Measurements from ENCODE around the gene DSPP.
"Not testable (repeated sequence)": the region's sequence is repeated elsewhere in the genome, so short reads cannot be mapped to it uniquely, and the experiment has no call there.

The DSPP gene

DNA sequence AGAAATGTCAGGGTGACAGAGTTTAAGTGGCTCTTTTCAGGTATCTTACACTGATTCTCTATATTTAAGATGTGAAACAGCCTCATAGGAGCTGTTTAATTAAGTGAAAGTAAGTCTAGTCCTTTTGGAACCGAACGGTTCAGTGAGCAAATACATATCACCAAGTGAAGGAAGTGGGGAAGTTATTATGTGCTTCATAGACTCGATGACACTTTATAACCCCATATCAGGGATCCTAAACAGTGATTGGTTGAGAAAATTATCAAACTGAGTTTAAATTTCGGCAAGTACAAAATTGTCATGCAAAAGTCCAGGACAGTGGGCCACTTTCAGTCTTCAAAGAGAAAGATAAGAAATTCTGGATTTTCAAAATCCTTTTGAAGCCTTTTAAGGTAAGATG is at the start of gene DSPP:
DSPP (plus strand) TSS at position 301 of the 400 bp plus-strand sequence. CDS start 2,380 bp downstream, outside the sequence.
- no peak for DNase-seq (ENCODE audit: low spot score)

DNA sequence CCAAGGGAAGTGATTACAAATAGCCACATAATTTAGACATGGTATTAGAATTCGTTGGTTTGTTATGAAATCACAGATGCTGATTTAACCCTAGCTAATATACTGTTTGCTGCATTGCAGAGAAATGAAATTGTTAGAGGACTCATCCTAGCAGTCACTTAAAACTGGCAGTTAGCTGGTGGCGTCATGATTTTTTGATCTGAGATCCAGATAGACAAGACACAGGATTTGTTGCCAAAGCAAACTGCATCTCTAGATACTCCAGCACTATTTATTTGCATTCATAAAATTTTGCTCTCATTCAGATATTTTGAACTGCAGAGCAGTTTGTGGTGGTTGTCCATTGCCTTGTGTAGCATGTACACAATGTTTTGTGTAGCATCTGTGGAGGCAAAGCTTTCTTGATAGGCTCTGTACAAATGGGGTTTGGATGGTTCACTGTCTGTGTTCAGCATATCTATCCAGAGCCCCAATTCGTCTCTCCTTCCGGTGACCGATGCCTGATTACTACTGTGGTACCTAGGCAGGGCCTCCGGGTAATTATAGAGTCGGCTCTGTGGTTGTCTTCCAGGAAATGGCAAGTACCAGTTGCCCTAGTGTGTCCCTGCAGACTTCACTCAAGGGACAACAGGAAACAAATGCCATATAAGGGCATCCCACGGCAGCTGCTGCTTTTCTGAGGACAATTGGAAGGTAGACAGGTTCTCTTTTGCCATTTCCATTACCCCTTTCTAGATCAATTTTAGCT is 49.1 kb upstream of the DSPP start:
- DNase-seq (ENCODE audit: low spot score), result peak; percentile 52

DNA sequence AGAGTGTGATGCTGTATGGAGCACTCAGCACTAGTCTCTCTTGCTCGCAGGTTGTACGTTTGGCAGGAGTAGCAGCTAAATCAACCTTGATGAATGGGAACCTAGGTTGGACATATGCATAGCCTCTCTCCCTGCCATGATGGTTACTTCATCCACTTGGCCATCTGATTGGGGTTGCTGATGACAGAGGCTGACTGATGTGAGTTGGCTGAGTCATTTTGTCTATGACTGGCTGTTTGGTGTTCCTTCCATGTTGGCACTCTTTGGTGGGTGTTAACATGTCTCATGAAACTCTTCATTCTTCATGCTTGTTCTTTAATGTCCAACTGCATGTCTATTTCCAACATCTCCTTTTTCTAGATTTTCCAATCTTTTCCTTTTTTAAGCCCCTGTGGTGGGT is 47.5 kb upstream of the DSPP start:
- no peak for DNase-seq (ENCODE audit: low spot score)

DNA sequence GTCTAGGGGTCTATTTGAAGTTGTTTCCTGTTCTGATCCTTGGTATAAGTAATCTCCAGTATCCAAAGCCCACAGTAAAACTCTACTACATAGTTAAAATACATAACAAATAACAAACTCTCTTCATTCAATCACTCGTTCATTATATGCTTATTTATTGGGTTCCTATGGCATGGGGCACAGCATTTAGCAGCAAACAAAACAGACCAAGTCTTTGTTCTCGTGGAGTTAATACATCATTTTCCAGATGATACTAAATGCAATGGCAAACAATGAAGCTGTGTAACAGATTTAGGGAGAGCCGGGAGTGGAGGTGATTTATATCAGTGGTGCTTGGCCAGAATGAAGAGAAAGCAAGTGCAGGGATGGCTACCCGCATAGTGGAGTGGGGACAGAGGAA is 42.6 kb upstream of the DSPP start:
- DNase-seq (ENCODE audit: low spot score), result no peak

DNA sequence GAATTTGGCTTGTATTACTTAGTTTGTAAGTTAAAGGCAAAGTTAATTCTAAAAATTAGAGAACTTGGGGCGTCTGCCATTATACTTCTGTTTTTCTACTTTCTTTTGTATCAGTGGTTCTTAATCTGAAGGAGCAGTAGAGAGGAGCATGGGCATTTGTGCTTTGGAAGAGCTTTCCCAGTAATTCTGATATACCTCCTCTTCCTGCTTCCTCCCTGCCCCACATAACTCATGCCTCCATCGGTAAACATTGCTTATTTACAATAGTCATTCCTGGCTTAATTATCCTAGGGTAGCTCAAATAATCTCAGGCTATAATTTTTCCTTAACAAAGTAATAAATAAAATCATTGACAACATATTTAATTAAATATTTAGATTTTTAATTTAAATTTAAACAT is 42.1 kb upstream of the DSPP start:
- no peak for DNase-seq (ENCODE audit: low spot score)

DNA sequence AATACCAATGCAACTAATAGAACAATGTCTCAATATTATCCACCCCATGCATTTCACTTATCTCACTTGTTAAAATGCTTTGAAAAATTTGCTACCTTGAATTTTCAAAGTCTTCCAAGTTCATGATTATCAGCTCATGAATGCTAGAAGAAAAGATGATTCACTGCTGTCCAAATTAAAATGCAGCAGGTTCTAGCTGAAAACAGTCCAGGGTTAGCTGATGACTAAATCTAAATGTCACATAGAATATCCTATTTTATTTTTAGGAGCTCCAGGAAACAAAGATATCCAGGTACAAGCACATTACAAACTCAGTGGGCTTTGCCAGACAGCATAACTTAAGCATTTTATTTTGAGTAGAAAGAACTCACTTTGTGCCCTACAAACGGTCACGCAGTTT is 41.1 kb upstream of the DSPP start:
- no peak for DNase-seq (ENCODE audit: low spot score)

DNA sequence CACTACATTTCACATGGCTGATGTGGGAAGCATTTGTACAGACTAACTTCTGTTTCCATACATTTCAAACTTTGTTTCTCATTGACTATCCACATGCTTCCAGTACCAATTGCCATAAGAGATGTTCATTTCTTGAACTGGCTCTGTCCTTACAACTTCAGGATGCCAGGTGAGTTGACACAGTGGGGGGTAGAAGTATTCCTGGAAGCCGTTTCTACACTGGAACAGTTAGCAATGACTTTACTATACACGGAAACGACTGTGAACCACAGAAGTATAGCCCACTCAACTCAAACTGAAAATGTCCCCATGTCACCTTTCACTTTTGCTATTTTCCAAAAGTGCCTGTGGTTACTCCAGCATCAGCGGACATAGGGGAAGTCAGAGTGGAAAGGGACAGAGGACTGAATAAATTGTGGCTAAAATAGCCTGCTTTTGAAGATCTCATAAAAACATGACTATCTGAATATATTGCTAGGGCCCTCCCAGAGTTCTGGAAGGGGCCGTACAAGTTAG is 38.0 kb upstream of the DSPP start:
- no peak for DNase-seq (ENCODE audit: low spot score)

DNA sequence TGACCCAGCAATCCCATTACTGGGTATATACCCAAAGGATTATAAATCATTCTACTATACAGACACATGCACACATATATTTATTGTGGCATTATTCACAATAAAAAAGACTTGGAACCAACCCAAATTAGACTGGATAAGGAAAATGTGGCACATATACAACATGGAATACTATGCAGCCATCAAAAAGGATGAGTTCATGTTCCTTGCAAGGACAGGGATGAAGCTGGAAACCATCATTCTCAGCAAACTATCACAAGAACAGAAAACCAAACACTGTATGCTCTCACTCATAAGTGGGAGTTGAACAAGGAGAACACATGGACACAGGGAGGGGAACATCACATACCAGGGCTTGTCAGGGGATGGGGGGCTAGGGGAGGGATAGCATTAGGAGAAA is 34.0 kb upstream of the DSPP start:
- not testable (repeated sequence) for DNase-seq (ENCODE audit: low spot score)

DNA sequence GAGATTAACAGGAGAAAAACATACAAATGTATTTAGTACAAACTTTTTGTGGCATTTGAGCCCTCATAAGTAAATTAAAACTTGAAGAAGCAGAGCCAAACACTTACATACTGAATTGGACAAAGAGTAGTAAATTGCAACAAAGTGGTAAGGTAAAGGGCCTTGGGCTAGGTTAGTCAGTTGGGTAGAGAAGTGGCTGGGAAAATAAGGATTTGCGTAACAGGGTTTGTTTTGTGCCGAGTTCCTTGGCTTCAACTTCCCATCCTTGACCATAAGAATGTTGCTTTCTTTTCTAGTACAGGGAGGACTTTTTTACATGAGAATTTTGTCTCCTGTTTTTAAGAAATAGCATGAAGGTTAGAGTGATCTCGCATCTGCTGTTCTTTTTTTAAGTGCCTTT is 33.3 kb upstream of the DSPP start:
- DNase-seq (ENCODE audit: low spot score), result no peak

DNA sequence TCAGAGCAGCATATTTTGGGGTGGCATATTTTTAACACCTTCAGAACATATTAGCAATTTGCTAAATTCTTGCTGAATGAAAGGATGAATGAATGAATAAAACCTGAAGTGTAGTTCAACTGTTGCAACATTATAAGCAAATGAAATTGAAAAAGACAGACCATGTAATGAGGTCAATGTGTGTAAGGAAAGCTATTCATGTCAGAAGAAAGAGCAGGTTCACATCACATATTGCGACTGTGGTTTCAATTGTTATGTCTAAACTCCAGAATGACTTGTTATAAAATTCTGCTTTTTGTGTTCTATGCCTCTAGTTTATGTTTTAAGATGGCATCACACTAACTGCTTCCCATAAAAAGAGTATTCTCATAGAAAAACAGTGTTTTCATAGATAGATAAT is 32.9 kb upstream of the DSPP start:
- DNase-seq (ENCODE audit: low spot score), result no peak

DNA sequence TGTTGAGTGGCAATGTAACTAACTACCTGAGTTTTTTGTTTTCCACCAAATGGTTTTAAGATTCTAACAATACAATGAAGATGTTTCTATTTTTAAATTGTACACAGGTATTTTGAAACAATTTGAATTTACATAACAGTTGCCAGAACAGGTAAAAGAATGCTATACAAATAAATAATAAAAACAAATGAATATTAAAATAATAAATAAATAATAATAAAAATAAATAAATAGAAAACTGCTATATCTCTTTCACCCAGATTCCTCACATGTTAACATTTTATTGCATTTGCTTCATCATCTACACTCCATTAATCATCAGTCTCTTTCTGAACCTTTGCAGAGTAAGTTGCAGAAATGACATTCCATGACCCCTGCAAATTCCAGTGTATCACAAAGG is 32.3 kb upstream of the DSPP start:
- DNase-seq (ENCODE audit: low spot score), result no peak

DNA sequence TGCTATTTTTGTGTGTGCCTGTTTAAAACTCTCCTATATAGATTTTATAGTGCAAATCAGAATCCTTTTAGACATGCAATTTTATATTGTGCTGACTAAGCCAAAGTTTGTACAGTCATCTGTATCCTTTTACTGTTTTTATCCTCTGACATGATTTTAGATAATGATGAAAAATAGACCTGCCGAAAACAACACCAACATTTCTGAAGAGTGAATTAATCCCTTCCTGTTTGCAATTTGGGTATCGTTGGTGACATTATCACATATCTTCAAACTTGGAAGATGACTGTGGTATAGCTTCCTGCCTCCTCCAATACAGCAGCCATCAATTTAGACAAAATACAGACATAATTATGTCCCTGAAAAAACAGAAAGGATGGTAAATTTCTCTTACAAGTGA is 28.9 kb upstream of the DSPP start:
- DNase-seq (ENCODE audit: low spot score), result no peak

DNA sequence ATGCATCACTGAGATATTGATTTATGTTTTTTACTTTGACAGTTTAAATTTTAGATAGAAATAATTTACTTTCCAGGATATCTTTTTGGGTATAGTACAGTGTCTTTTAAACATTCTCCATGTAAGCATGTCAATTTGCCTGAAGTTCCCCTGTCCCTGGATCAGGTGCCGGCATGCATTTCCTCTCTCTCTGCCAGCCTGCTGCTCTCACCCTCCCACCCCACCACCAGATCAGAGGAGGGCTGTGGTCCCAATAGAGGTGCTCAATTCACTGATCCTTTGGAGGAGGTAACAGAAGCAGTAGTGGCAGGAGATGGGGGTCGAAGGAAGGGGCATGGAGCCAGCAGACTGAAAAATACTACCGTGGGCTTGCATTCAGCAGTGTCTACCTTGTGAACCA is 28.3 kb upstream of the DSPP start:
- DNase-seq (ENCODE audit: low spot score), result no peak

DNA sequence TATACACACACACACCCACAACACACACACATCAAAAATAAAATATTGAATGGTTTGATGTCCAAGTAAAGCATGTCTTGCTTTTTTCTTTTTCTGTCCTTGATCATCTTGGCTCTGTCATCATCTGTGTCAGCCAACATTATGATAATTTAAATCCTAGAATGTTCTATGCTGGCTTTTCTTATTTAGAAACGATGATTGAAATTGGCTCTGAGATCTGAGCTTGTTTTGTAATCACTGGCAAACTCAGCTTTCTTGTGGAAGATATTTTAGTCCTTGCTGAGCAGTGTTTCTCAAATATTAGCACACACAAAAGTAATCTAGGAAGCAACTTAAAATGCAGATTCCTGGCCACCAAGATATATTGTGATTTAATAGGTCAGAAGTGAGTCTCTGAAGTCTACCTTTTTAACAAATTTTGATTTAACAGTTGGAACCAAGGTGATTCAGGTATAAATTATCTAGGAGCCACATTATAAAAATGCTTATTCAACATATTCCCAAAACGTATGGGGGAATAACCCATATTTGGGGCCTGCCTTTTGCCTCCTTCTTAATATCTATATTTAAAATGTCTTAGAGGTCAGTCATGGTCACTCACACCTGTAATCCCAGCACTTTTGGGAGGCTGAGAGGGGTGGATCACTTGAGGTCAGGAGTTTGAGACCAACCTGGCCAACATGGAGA is 24.0 kb upstream of the DSPP start:
- no peak for DNase-seq (ENCODE audit: low spot score)

DNA sequence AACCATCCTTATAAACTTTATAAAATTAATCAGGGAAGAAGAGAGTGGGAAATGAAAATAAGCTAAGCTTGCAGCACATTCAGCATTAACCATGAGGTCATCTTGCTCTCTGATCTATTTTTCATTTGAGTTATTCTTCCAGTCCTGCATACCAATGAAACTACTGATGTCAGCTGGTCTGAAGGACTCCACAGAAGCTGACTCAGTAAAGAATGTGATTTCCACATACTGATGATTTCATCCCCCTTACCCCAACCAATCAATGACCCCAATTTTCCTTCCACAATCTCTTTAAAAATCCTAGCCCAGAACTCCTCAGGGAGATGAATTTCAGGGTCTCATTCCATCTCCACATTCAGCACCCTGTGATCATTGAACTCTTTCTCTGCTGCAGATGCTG is 18.8 kb upstream of the DSPP start:
- DNase-seq (ENCODE audit: low spot score), result no peak

DNA sequence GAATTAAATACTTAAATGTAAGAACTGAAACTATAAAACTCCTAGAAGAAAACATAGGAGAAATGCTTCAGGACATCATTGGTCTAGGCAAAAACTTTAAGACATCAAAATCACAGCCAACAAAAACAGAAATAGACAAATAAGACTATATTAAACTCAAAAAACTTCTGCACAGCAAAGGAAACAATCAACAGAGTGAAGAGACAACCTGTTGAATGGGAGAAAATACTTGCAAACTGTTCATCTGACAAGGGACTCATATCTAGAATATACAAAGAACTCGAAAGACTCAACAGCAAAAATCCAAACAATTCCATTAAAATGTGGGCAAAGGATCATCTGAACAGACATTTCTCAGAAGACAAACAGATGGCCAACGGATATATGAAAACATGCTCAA is 16.2 kb upstream of the DSPP start:
- no peak for DNase-seq (ENCODE audit: low spot score)

DNA sequence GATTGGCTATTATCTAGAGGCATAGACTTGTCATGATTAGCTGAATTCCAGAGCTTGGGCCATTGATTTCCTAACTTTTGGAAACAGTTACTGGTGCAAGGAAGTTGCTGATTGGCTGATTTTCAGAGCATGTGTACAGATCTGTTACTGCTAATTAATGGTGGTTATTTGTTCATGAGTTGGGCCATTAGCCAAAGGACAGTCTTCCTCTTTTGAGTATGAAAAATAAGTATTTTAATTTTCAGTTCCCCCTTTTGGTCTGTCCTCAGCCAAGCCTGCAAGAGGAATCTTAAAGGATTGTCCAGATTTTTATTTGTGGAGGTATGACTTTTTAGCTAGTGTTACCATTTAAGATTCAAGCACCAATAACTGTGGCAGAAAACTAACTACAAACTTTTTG is 7.0 kb upstream of the DSPP start:
- DNase-seq (ENCODE audit: low spot score), result no peak

DNA sequence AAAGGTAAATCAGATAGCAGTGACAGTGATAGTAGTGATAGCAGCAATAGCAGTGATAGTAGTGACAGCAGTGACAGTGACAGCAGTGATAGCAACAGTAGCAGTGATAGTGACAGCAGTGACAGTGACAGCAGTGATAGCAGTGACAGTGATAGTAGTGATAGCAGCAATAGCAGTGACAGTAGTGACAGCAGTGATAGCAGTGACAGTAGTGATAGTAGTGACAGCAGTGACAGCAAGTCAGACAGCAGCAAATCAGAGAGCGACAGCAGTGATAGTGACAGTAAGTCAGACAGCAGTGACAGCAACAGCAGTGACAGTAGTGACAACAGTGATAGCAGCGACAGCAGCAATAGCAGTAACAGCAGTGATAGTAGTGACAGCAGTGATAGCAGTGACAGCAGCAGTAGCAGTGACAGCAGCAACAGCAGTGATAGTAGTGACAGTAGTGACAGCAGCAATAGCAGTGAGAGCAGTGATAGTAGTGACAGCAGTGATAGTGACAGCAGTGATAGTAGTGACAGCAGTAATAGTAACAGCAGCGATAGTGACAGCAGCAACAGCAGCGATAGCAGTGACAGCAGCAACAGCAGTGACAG is 6.1 kb downstream of the DSPP start:
- no peak for DNase-seq (ENCODE audit: low spot score)

DNA sequence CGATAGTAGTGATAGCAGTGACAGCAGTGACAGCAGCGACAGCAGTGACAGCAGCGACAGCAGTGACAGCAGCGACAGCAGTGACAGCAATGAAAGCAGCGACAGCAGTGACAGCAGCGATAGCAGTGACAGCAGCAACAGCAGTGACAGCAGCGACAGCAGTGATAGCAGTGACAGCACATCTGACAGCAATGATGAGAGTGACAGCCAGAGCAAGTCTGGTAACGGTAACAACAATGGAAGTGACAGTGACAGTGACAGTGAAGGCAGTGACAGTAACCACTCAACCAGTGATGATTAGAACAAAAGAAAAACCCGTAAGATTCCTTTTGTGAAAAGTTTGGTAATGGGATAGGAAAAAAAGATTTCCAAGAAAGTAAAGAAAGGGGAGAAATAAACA is 7.9 kb downstream of the DSPP start:
- DNase-seq (ENCODE audit: low spot score), result no peak

DNA sequence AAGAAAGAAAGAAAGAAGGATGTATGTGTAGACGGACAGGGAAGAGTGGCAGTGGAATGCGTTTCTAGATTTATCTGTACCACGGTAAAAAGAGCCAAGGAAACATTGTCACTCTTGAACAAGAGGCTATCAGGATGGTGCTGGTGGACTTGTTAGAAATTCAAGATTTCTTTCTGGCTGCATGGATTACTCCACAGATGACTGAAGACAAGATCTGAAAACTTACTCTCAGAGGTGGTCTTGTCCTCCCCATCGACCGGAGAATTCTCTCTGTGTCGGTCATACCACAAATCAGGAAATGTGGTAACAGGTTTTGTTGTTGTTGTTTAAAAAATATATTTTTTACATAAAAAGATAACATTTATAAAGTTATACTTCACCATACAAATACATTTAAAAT is 11.8 kb downstream of the DSPP start:
- DNase-seq (ENCODE audit: low spot score), result no peak

DNA sequence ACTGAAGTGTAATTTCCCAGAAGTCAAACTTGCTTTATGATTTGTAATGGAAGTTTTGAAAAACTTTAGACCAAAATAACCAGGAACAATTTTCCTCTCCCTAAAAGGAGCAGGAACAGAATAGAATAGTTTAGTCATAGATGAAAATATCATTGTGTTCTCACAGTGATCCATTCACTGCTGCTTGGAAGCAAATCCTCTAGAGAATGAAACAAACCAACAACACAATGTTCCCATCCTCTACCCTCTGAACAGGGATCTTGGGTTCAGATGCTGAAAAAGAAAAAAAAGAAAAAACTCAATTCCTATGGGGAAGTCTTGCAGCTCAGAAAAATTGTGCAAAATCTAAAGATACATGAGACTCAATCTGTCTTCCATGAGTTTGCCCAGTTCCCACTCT is 12.2 kb downstream of the DSPP start:
- no peak for DNase-seq (ENCODE audit: low spot score)

DNA sequence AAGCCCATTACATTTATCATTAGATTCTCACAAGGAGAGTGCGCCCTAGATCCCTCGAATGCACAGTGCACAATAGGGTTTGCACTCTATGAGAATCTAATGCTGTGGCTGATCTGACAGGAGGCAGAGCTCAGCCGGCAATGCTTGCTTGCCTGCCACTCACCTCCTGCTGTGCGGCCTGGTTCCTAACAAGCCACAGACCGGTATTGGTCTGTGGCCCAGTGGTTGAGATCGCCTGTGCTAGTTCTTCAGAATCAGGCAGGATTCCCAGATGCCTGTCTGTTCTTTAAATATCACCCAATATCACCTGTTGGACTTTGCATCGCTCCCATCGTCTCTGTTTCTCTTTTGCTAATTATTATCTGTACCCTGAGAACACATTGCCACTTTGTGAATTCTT is 14.0 kb downstream of the DSPP start:
- DNase-seq (ENCODE audit: low spot score), result no peak

DNA sequence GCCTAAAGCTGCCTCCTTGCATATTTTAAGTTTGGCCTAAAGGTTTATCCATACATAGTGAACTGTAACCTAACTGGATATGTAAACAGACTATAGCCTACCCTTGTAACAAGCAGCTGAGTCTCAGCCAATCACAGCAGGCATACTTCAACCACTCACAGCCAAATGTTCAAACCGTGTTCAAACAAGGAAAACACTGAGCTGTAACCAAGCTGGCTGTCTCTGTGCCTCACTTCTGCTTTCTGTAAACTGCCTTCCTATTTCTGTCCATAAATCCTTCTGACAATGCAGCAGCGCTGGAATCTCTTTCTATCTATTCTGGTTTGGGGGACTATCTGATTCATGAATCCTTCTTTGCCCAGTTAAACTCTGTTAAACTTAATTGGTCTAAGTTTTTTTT is 16.4 kb downstream of the DSPP start:
- no peak for DNase-seq (ENCODE audit: low spot score)
